Measurements from ENCODE around the gene TLK2. TPM values are rescaled to one million over a fixed set of nuclear protein-coding genes. Genes with fewer than 3 reads are reported as not detected.

TLK2 gene
- total RNA-seq, 1 donor from 2014 or later, result 57.0 TPM

DNA sequence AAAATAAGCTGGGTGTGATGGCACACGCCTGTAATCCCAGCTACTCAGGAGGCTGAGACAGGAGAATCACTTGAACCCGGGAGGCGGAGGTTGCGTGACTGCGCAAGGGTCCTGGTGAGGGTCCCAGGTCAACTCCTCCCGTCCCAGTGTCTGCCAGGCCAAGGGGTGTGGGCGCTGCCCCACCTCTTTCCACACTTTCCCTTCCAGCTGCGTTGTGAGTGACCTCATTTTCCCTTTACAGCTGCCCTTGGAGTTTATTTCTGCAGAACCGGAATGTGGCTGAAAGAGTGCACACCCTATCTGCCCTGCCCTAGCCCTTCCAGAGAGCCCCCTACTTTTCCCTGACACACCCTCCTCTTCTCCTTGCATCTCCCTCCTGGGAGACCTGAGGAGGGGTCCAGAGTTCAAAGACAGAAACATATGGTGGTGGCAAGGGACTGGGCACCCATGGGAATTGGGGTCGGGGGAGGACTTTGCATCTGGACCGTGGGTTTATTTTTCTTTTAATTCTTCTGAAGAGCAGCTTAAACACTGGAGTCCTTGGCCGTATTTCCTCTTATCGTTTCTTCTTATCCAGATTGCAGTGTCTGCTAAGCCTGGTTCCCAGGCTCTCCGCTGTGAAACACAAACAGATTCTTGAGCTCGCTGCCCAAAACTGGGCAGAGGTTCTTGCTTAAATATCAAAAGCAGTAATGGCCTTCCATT lies 169.8 kb downstream of the TLK2 start:
- ATAC-seq (ENCODE audit: low read depth), result no peak
- no peak for TF ChIP-seq CTCF (IDR thresholded peaks at IDR 0.05)

DNA sequence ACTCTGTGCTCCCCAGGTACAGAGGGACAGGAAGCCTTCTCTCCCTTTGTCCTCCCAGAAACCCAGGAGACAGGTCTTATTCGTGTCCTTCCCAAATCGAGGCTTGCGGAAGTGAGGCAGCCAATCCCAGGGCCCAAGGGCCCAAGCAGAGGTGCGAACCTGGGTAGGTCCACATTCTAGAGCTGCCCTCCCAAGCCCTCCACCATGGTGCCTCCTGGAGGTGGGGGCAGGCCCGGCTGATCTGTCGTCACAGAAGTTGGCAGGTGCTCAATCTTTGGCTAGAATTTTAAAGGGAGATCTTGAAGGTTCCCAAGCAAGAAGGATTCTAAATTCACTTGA lies 170.3 kb downstream of the TLK2 start:
- Mint-ChIP-seq H3K4me1 (peaks cover 23% of the 10 kb centered on the region), H3K27me3 (peaks cover 2% of the 10 kb centered on the region), H3K4me3 (no peak overlapping the region), H3K36me3 (ENCODE audit: low read depth) (no peaks in the 10 kb centered on the region), H3K9me3 (no peaks in the 10 kb centered on the region), H3K27ac (no peak overlapping the region)
- no peak for DNase-seq
- ChIA-PET POLR2A (interaction anchor here (0.6 kb wide), 1 partner anchor 1378 kb away, joined by 4 read pairs; no protein-coding TSS in a partner anchor), CTCF (no interaction called here)
- intact Hi-C loops (cut with micrococcal nuclease), result no loop called here
- ATAC-seq (ENCODE audit: low read depth), result no peak
- TF ChIP-seq CTCF (IDR thresholded peaks at IDR 0.05), result no peak

More for the DNA sequence above, 169.8 kb downstream of the TLK2 start:
- intact Hi-C loops (cut with micrococcal nuclease), result no loop called here
- ChIA-PET POLR2A (no interaction called here), CTCF (no interaction called here)
- DNase-seq, result no peak
- no peak overlapping the region for H3K27ac Mint-ChIP-seq
- H3K4me1 Mint-ChIP-seq, result peaks cover 19% of the 10 kb centered on the region
- H3K9me3 Mint-ChIP-seq, result no peaks in the 10 kb centered on the region
- no peaks in the 10 kb centered on the region for H3K36me3 Mint-ChIP-seq (ENCODE audit: low read depth)
- peaks cover 2% of the 10 kb centered on the region for H3K27me3 Mint-ChIP-seq
- H3K4me3 Mint-ChIP-seq, result no peak overlapping the region

DNA sequence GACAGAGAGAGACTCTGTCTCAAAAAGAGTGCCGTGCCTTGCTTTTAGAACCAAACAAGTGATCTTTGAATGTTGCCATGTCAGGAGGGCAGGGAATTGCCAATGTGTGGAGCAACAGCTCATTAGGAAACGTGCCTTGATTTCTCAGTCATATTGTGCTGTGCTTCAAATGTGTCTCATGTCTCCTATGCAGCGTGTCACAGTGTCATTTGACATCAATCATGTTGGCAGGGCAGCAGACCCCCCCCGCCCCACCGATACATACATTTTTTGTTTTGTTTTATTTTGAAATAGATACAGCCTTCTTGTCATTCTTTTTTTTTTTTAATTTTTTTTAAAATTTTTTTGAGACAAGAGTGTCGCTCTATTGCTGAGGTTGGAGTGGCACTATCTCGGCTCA lies 170.9 kb downstream of the TLK2 start:
- Mint-ChIP-seq H3K4me3 (no peak overlapping the region), H3K27me3 (peaks cover 2% of the 10 kb centered on the region), H3K9me3 (no peaks in the 10 kb centered on the region), H3K4me1 (peaks cover 23% of the 10 kb centered on the region), H3K36me3 (ENCODE audit: low read depth) (no peaks in the 10 kb centered on the region), H3K27ac (no peak overlapping the region)
- POLR2A ChIA-PET, result interaction anchor here (0.6 kb wide), 1 partner anchor 1378 kb away, joined by 4 read pairs; no protein-coding TSS in a partner anchor
- CTCF ChIA-PET, result no interaction called here
- ATAC-seq (ENCODE audit: low read depth), result no peak
- TF ChIP-seq CTCF (IDR thresholded peaks at IDR 0.05), result no peak
- intact Hi-C loops (cut with micrococcal nuclease), result no loop called here
- DNase-seq, result no peak

DNA sequence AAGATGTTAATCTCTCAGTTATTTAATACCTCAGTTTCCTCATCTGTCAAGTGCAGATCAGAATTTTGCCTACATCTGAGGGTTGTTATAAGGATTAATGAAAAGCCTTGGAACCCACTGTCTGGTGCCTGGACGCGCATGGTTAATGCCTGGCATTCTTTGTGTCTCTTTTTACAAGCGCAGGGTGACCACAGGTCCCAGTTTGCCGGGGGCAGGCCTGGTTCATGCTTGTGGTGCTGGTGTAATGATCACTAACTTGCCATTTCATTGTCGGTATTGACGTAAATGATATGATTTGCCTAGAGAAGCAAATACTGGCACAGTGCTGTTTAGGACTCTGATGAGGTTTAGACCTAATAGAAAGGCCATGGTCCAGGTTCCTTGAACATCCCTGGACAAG lies 172.0 kb downstream of the TLK2 start:
- no peaks in the 10 kb centered on the region for H3K36me3 Mint-ChIP-seq (ENCODE audit: low read depth)
- ATAC-seq (ENCODE audit: low read depth), result no peak
- intact Hi-C loops (cut with micrococcal nuclease), result no loop called here
- no peak overlapping the region for H3K27ac Mint-ChIP-seq
- no peak for TF ChIP-seq CTCF (IDR thresholded peaks at IDR 0.05)
- H3K9me3 Mint-ChIP-seq, result no peaks in the 10 kb centered on the region
- CTCF ChIA-PET, result no interaction called here
- no peak overlapping the region for H3K4me3 Mint-ChIP-seq
- DNase-seq, result no peak
- peaks cover 23% of the 10 kb centered on the region for H3K4me1 Mint-ChIP-seq
- POLR2A ChIA-PET, result no interaction called here
- H3K27me3 Mint-ChIP-seq, result peaks cover 2% of the 10 kb centered on the region

DNA sequence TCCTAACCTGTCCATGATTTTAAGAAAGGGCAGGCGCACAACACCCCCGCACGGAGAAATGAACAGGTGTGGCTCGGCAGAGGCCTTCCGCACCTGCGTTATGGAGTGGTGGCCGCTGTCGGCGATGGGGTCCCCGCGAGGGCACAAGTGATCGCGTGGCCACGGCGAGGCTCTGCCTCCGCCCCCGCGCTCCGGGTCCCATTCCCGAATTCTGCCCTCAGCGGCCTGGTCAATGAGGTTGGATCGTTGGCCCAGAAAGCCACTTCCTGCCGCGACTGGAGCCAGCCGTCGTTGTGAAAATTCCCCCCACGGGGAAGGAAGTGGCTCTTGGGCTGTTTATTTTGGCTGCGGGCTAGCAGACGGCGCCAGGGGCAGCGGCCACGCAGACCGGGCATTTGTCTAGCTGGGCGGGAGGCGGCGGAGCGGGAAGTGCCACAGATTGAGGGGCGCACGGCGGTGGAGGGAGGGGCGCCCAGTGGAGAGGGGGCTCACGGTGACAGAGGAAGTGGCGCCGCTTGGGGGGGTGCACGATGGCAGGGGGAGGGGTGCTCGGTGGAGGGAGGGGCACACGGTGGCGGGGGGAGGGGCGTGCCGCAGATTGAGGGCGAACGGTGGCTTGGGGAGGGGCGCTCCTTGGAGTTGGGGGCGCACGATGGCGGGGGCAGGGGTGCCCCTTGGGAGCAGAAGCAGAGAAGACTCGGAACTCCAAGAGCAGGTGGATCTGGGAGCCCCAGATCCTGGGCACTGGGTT lies 173.8 kb downstream of the TLK2 start:
- Mint-ChIP-seq H3K4me1 (peaks cover 23% of the 10 kb centered on the region), H3K4me3 (peak overlapping the region; percentile 87), H3K36me3 (ENCODE audit: low read depth) (no peaks in the 10 kb centered on the region), H3K27me3 (no peaks in the 10 kb centered on the region), H3K9me3 (no peaks in the 10 kb centered on the region), H3K27ac (peak overlapping the region; percentile 71)
- intact Hi-C loops (cut with micrococcal nuclease), result loop anchor here (1.0 kb wide), 1 partner anchor 72 kb away; no protein-coding TSS in a partner anchor
- no peak for TF ChIP-seq CTCF (IDR thresholded peaks at IDR 0.05)
- POLR2A ChIA-PET, result interaction anchor here (0.5 to 0.7 kb wide), 3 partner anchors 24 to 1279 kb away, joined by 3 to 6 read pairs (median 5); no protein-coding TSS in a partner anchor
- ATAC-seq (ENCODE audit: low read depth), result peak; percentile 8
- CTCF ChIA-PET, result no interaction called here
- peak; percentile 32 for DNase-seq

Data from activated B cell treated with CpG ODN at 0.5 μM for 24 hours (primary cell).